GM18909 (cell line): ENCODE results near the gene GARIN5B.

Experiments used
- ATAC-seq: cut with Tn5 transposase; IDR thresholded peaks from one replicate; pipeline ENCODE4 v1.9.1; 2021; ENCODE audit warnings: mild to moderate bottlenecking; ENCODE audit not compliant: unreplicated experiment, poor library complexity

The GARIN5B gene

DNA sequence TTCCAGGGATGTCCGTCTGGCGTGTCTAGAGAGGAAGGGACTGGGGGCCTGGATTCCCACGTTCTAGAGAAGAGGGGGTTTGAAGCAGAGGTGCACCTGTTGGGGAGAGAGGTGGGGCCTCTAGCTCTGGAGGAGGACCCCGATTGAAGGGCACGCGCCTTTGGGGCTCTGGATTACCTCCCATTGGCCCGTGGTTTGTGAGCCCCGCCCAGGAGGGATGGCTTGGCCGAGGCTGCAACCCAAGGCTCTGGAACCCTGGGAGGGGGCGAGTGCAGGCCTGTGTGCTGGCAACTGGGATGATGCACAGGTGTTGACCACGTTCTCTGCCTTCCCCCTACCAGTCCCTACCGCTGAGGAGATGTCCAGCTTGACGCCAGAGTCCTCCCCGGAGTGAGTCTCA is 58.1 kb downstream of the GARIN5B start:
- no peak for ATAC-seq
